K562 (cell line): Measurements from ENCODE around the gene PTOV1. TPM values are rescaled to one million over a fixed set of nuclear protein-coding genes. Genes with fewer than 3 reads are reported as not detected.
A peak's percentile ranks its signal among the peaks of the same experiment; 100 is the strongest.

Experiments
- ATAC-seq: fragments of 200-7000 bp; cut with Tn5 transposase; 3 replicates; pipeline ENCODE4 v1.9.1; 2020; ENCODE audit warnings: moderate library complexity
- BruUV-seq: library from RNA; stranded (reverse); fragments of 400-500 nt; replicated peaks from 2 replicates; lab custom pipeline; 2021; lab: Mats Ljungman, UMichigan
- CTCF ChIA-PET: fragments of 300-600 bp; formaldehyde crosslinking; extraction: SDS; loops from one replicate; lab custom pipeline; 2021; ENCODE audit warnings: low intra/inter-chr PET ratio; lab: Yijun Ruan, JAX
- POLR2A ChIA-PET: fragments of 300-600, 350-650 bp; sonication (Branson Sonifier 250); formaldehyde crosslinking; extraction: SDS; loops from one replicate; lab custom pipeline; 2021; ENCODE audit warnings: antibody characterized with exemption, inconsistent platforms; lab: Yijun Ruan, JAX
- DNase-seq, 4 experiments: peaks; one replicate each; pipeline versions ENCODE4 v3.0.0 to v3.0.0-alpha.2; 2011 to 2018; ENCODE audit warnings: low spot score in 3 of 4, mixed read lengths in 3 of 4; ENCODE audit errors: extremely low read depth in 1 of 4
- FAIRE-seq: peaks from 2 replicates; lab custom pipeline; 2011; peaks lifted over from hg19 to GRCh38; lab: Jason Lieb, UNC
- H2AFZ ChIP-seq: 2 replicates; pipeline ENCODE4 v1.6.0; 2011; ENCODE audit warnings: low read depth, low read length, control low read depth, inconsistent platforms
- H3K27ac ChIP-seq: fragments of 200-600 bp; 3 replicates; pipeline ENCODE4 v1.8.0; 2011; ENCODE audit warnings: low read depth, mild to moderate bottlenecking, control low read depth, inconsistent platforms, low read length, moderate library complexity, mixed read lengths; ENCODE audit errors: extremely low read depth
- H3K27me3 ChIP-seq, 2 experiments: fragments of 300-600 bp in 1 of 2; 2 replicates in 1 of 2; 3 replicates in 1 of 2; pipeline versions ENCODE4 v1.6.0 to v1.8.0; 2011; ENCODE audit warnings: inconsistent platforms in 2 of 2, low read length in 2 of 2, mild to moderate bottlenecking in 1 of 2, mixed read lengths in 1 of 2, moderate library complexity in 1 of 2; ENCODE audit not compliant: control insufficient read depth in 2 of 2, insufficient read depth in 2 of 2
- H3K36me3 ChIP-seq: fragments of 300-600 bp; 3 replicates; pipeline ENCODE4 v1.8.0; 2011; ENCODE audit warnings: mild to moderate bottlenecking, low read length, inconsistent platforms; ENCODE audit not compliant: control insufficient read depth, insufficient read depth
- H3K4me1 ChIP-seq, 2 experiments: fragments of 200-600 bp in 1 of 2; replicated peaks in 1 of 2; 2 replicates in 1 of 2; 3 replicates in 1 of 2; pipeline versions ENCODE4 v1.5.1 to v1.8.0; 2011; ENCODE audit warnings: inconsistent platforms in 2 of 2, low read length in 2 of 2, mild to moderate bottlenecking in 1 of 2, mixed read lengths in 1 of 2, moderate library complexity in 1 of 2; ENCODE audit not compliant: control insufficient read depth in 2 of 2, insufficient read depth in 2 of 2
- H3K4me2 ChIP-seq: 2 replicates; pipeline ENCODE4 v1.6.1; 2011; ENCODE audit warnings: low read length, control low read depth, inconsistent platforms, mixed read lengths; ENCODE audit not compliant: insufficient read depth
- H3K4me3 ChIP-seq: fragments of 200-600 bp; sonication (generic), shearing (Covaris generic); 2 replicates; pipeline ENCODE4 v1.5.1; 2016; ENCODE audit warnings: control low read depth, inconsistent platforms
- H3K79me2 ChIP-seq: fragments of 200-600 bp; 3 replicates; pipeline ENCODE4 v1.8.0; 2011; ENCODE audit warnings: low read length, inconsistent platforms; ENCODE audit not compliant: control insufficient read depth, insufficient read depth
- H3K9ac ChIP-seq, 2 experiments: 2 replicates each; pipeline versions ENCODE4 v1.6.0 to v1.6.1; 2011; ENCODE audit warnings: low read depth in 2 of 2, low read length in 2 of 2, control low read depth in 1 of 2, inconsistent platforms in 1 of 2, mild to moderate bottlenecking in 1 of 2, mixed read lengths in 1 of 2; ENCODE audit not compliant: insufficient read depth in 1 of 2
- H3K9me1 ChIP-seq: one replicate; pipeline ENCODE4 v1.6.0; 2011; ENCODE audit warnings: inconsistent platforms, mild to moderate bottlenecking, low read length, moderate library complexity; ENCODE audit not compliant: control insufficient read depth, insufficient read depth
- H3K9me3 ChIP-seq: replicated peaks from 2 replicates; pipeline ENCODE4 v1.5.1; 2011; ENCODE audit warnings: low read depth, low read length, inconsistent platforms; ENCODE audit not compliant: control insufficient read depth, insufficient read depth
- H4K20me1 ChIP-seq: replicated peaks from 2 replicates; pipeline ENCODE4 v1.6.1; 2011; ENCODE audit warnings: low read length, inconsistent platforms, mixed read lengths; ENCODE audit not compliant: control insufficient read depth, insufficient read depth
- BDP1 ChIP-seq: IDR thresholded peaks from 3 replicates; pipeline ENCODE4 v1.6.1; 2011; ENCODE audit not compliant: insufficient read length, insufficient read depth
- CBX5 ChIP-seq: IDR thresholded peaks from 2 replicates; pipeline ENCODE4 v1.6.1; 2014; ENCODE audit warnings: low read depth, borderline replicate concordance
- CEBPB ChIP-seq: fragments of 450-650 bp; IDR thresholded peaks from 2 replicates; pipeline ENCODE4 v1.6.1; 2016; ENCODE audit warnings: missing genetic modification characterization, missing compliant biosample characterization
- ETS2 ChIP-seq: IDR thresholded peaks from 2 replicates; pipeline ENCODE4 v1.6.1; 2016; ENCODE audit warnings: borderline replicate concordance, missing genetic modification characterization, mild to moderate bottlenecking, moderate library complexity, missing compliant biosample characterization; ENCODE audit not compliant: poor library complexity, severe bottlenecking
- GABPB2 ChIP-seq: fragments of 250-450 bp; sonication (Bioruptor Pico); conservative IDR thresholded peaks from 2 replicates; pipeline ENCODE4 v1.5.1; 2021; ENCODE audit warnings: mild to moderate bottlenecking
- GATAD2B ChIP-seq: fragments of 450-650 bp; IDR thresholded peaks from 2 replicates; pipeline ENCODE4 v1.6.1; 2017; ENCODE audit warnings: mild to moderate bottlenecking, borderline replicate concordance
- GTF2F1 ChIP-seq: IDR thresholded peaks from 2 replicates; pipeline ENCODE4 v1.6.1; 2011; ENCODE audit warnings: low read depth, low read length, improper control_type of control experiment
- HOMEZ ChIP-seq: fragments of 250-450 bp; sonication (Bioruptor Pico); IDR thresholded peaks from 2 replicates; pipeline ENCODE4 v1.4.0; 2020; ENCODE audit warnings: mild to moderate bottlenecking, moderate library complexity
- NCOA1 ChIP-seq: fragments of 450-650 bp; IDR thresholded peaks from 2 replicates; pipeline ENCODE4 v1.6.1; 2016; ENCODE audit warnings: low read depth
- RBM17 ChIP-seq: fragments of 200-400 bp; formaldehyde crosslinking; IDR thresholded peaks from 2 replicates; pipeline ENCODE4 v1.6.1; 2017; ENCODE audit warnings: low read depth, mild to moderate bottlenecking, low read length, borderline replicate concordance
- SP2 ChIP-seq: IDR thresholded peaks from 2 replicates; pipeline ENCODE4 v1.6.1; 2011; ENCODE audit warnings: mild to moderate bottlenecking, low read depth, low read length, moderate library complexity; ENCODE audit not compliant: poor library complexity, severe bottlenecking; ENCODE audit errors: extremely low read depth
- SREBF1 ChIP-seq: fragments of 150-350 bp; IDR thresholded peaks from 2 replicates; pipeline ENCODE4 v1.6.1; 2014; ENCODE audit warnings: antibody characterized with exemption, low read depth, low read length, borderline replicate concordance
- TCF15 ChIP-seq: fragments of 250-450 bp; sonication (Bioruptor Pico); IDR thresholded peaks from 2 replicates; pipeline ENCODE4 v1.8.0; 2022; ENCODE audit warnings: moderate library complexity, mild to moderate bottlenecking, inconsistent platforms
- XRCC3 ChIP-seq: fragments of 450-650 bp; IDR thresholded peaks from 2 replicates; pipeline ENCODE4 v1.6.1; 2017; ENCODE audit warnings: mild to moderate bottlenecking, moderate library complexity
- ZNF436 ChIP-seq: fragments of 250-450, 450-650 bp; sonication (Bioruptor Pico); formaldehyde crosslinking; IDR thresholded peaks from 2 replicates; pipeline ENCODE4 v1.7.0; 2020; ENCODE audit warnings: mild to moderate bottlenecking
- ZNF444 ChIP-seq: fragments of 250-450 bp; sonication (Bioruptor Pico); IDR thresholded peaks from 2 replicates; pipeline ENCODE4 v1.4.0; 2020; ENCODE audit warnings: mild to moderate bottlenecking, moderate library complexity
- ZNF696 ChIP-seq: fragments of 250-450 bp; sonication (Bioruptor Pico); conservative IDR thresholded peaks from 2 replicates; pipeline ENCODE4 v1.4.0; 2020; ENCODE audit warnings: mild to moderate bottlenecking, moderate library complexity
- WGBS: fragments of 100-300 bp; shearing (Covaris generic); methylation state at CpG from one replicate; pipeline ENCODE4 v1.1.6; 2016; ENCODE audit warnings: low coverage, mixed read lengths; ENCODE audit not compliant: insufficient coverage; ENCODE audit errors: missing lambda C conversion rate; 5-methylcytosine and 5-hydroxymethylcytosine counted together
- in situ Hi-C: fragments of 300-500 bp; cut with MboI; formaldehyde crosslinking; loops from 4 replicates; pipeline ENCODE4 v1.15.0; 2018; ENCODE audit warnings: inconsistent platforms, mixed read lengths
- intact Hi-C: fragments of 100-400 bp; cut with micrococcal nuclease; formaldehyde crosslinking; loops from 2 replicates; pipeline ENCODE4 v1.14.2; 2022
- polyA plus RNA-seq, 8 experiments: library from polyadenylated mRNA; depleted of rRNA in 4 of 8; stranded (reverse) in 5 of 8; unstranded in 3 of 8; fragments of >200 nt; fragmentation: Nextera tagmentation in 2 of 8; fragmentation: Illumina TruSeq in 1 of 8; extraction: Ambion mirVana in 2 of 8; extraction: Trizol in 1 of 8; gene quantifications; 2 replicates each; pipeline versions ENCODE4 v1.2.1 to v1.2.3, GENCODE V29; 2011 to 2014; ENCODE audit warnings: inconsistent platforms in 1 of 8, missing spikeins in 1 of 8
- total RNA-seq, 7 experiments: library from RNA; depleted of rRNA in 6 of 7; stranded (reverse); fragments of >200 nt in 6 of 7; fragmentation: Illumina TruSeq in 2 of 7; extraction: Trizol in 2 of 7; gene quantifications; 2 replicates each; pipeline versions ENCODE4 v1.2.1 to v1.2.3, GENCODE V29; 2011 to 2021; ENCODE audit warnings: low replicate concordance in 1 of 7
- TF ChIP-seq, protein P1 (sequence below): fragments of 250-450 bp; sonication (Bioruptor Pico); IDR thresholded peaks from 2 replicates; pipeline ENCODE4 v1.8.0; 2021; ENCODE audit warnings: moderate library complexity, mild to moderate bottlenecking, inconsistent platforms
- TF ChIP-seq, protein P2 (sequence below): fragments of 450-650 bp; formaldehyde crosslinking; IDR thresholded peaks from 2 replicates; pipeline ENCODE4 v1.4.0; 2020; ENCODE audit warnings: mild to moderate bottlenecking, moderate library complexity

PTOV1 gene
- total and polyA plus RNA-seq, 9 of the 15 experiments (the other 6 are each of a cell fraction or from before 2014, with no cell fraction given) = 4.9 to 169 (median 43.5) TPM

DNA sequence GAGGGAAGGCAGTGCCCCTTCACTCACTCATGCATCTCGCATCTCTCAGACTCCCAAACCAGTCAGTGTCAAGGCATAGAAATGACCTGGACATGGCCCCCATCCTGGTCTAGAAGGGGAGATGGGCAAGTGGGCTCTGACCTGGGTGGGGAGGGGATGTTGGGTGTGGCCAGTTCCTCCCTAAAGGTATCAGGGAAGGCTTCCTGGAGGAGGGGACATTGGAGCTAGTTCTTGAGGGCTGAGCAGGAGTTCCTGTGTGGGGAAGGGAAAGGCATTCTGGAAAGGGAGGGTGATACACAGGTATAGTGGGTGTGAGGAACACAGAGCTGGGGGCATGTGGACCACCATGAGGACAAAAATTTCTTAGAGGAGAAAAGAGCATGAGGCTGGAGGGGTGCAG, 41.8 kb downstream of the PTOV1 start (continued):
- TF ChIP-seq SREBF1 (no peak), ZNF436 (CRISPR knock-in tag) (peak; percentile 66; the same call in 1 of the 2 replicates)
- TF ChIP-seq, protein P1, sequence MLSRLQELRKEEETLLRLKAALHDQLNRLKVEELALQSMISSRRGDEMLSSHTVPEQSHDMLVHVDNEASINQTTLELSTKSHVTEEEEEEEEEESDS (CRISPR knock-in tag) = no peak
- TF ChIP-seq, all 486 proteins: peak for 6

GRCh38 chr19:49894011-49894664, 43.2 kb downstream of the PTOV1 start:
- no peak for DNase-seq
- no peak for TF ChIP-seq TCF15 (CRISPR knock-in tag)
- TF ChIP-seq ZNF444 = no peak
- TF ChIP-seq ZNF696 (CRISPR knock-in tag) = no peak
- TF ChIP-seq SP2 = no peak
- no peak for TF ChIP-seq BDP1
- TF ChIP-seq GATAD2B = no peak
- no peak for TF ChIP-seq CBX5
- TF ChIP-seq CEBPB (tag) = no peak
- TF ChIP-seq, protein P2, sequence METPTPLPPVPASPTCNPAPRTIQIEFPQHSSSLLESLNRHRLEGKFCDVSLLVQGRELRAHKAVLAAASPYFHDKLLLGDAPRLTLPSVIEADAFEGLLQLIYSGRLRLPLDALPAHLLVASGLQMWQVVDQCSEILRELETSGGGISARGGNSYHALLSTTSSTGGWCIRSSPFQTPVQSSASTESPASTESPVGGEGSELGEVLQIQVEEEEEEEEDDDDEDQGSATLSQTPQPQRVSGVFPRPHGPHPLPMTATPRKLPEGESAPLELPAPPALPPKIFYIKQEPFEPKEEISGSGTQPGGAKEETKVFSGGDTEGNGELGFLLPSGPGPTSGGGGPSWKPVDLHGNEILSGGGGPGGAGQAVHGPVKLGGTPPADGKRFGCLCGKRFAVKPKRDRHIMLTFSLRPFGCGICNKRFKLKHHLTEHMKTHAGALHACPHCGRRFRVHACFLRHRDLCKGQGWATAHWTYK (CRISPR knock-in tag) = no peak
- no peak for TF ChIP-seq ETS2 (tag)
- TF ChIP-seq NCOA1 = no peak
- TF ChIP-seq XRCC3 = no peak
- TF ChIP-seq GABPB2 = no peak
- TF ChIP-seq GTF2F1 = no peak
- TF ChIP-seq HOMEZ = no peak
- TF ChIP-seq RBM17 = no peak

More at GRCh38 chr19:49894011-49894664, 43.2 kb downstream of the PTOV1 start:
- Histone ChIP-seq H3K27me3 (peaks cover 2 to 14% of the 10 kb centered on the region in 2 experiments; a peak in 3 of 5 replicates), H3K27ac (no peak overlapping the region), H3K9me3 (no peaks in the 10 kb centered on the region), H3K9me1 (peaks cover 7% of the 10 kb centered on the region), H3K4me3 (no peak overlapping the region), H3K4me2 (no peak overlapping the region), H2AFZ (no peak overlapping the region), H3K4me1 (peaks cover 12 to 53% of the 10 kb centered on the region in 2 experiments), H3K36me3 (no peaks in the 10 kb centered on the region), H3K79me2 (no peaks in the 10 kb centered on the region), H4K20me1 (peaks cover 3% of the 10 kb centered on the region; the same call in 1 of the 2 replicates), H3K9ac (peak overlapping the region in 1 of 2 experiments; percentile 57; a peak in 1 of 4 replicates)
- BruUV-seq = no TSS peak
- ChIA-PET CTCF (no interaction called here), POLR2A (interaction anchor here (1.0 to 2.1 kb wide), 5 partner anchors 9 to 36 kb away, joined by 3 to 8 read pairs (median 4); no protein-coding TSS in a partner anchor)
- ATAC-seq (no peak), FAIRE-seq (no peak)
- in situ Hi-C loops = loop anchor here (5.0 kb wide), 1 partner anchor 88 kb away; no protein-coding TSS in a partner anchor
- intact Hi-C loops = no loop called here
- 48% methylated on average over 13 of the region's 18 CpGs for WGBS
